HG02798 (cell line): ENCODE results near the gene TTC16.

Experiments used
- ATAC-seq: cut with Tn5 transposase; IDR thresholded peaks from one replicate; pipeline ENCODE4 v1.9.1; 2021; ENCODE audit warnings: mild to moderate bottlenecking; ENCODE audit not compliant: unreplicated experiment, poor library complexity

Gene TTC16

GRCh38 chr9:127716412-127716811, 533 bp downstream of the TTC16 start:
- ATAC-seq: no peak

- no peak for ATAC-seq
These were observed 1.9 kb downstream of the TTC16 start for GRCh38 chr9:127717766-127718165.

- ATAC-seq: no peak
These were observed 4.4 kb downstream of the TTC16 start for GRCh38 chr9:127720031-127720864.

GRCh38 chr9:127720865-127721227, 5.0 kb downstream of the TTC16 start:
- no peak for ATAC-seq

GRCh38 chr9:127721391-127721821, 5.5 kb downstream of the TTC16 start:
- ATAC-seq: no peak

GRCh38 chr9:127722055-127722745, 6.3 kb downstream of the TTC16 start:
- no peak for ATAC-seq

GRCh38 chr9:127723013-127723412, 7.1 kb downstream of the TTC16 start:
- ATAC-seq: no peak

- no peak for ATAC-seq
These were observed 7.6 kb downstream of the TTC16 start for GRCh38 chr9:127723444-127723843.

- ATAC-seq: no peak
These were observed 8.1 kb downstream of the TTC16 start for GRCh38 chr9:127724012-127724411.

GRCh38 chr9:127726871-127727270, 11.0 kb downstream of the TTC16 start:
- ATAC-seq: no peak

GRCh38 chr9:127728808-127729207, 12.9 kb downstream of the TTC16 start:
- ATAC-seq: no peak

- ATAC-seq: no peak
These were observed 13.8 kb downstream of the TTC16 start for GRCh38 chr9:127729522-127730256.

GRCh38 chr9:127730262-127730661, 14.4 kb downstream of the TTC16 start:
- no peak for ATAC-seq

GRCh38 chr9:127730799-127731410, 15.0 kb downstream of the TTC16 start:
- ATAC-seq: no peak

- ATAC-seq: no peak
These were observed 16.1 kb downstream of the TTC16 start for GRCh38 chr9:127731938-127732337.

GRCh38 chr9:127732444-127732843, 16.6 kb downstream of the TTC16 start:
- no peak for ATAC-seq

GRCh38 chr9:127733614-127734013, 17.7 kb downstream of the TTC16 start:
- no peak for ATAC-seq

GRCh38 chr9:127734247-127734746, 18.4 kb downstream of the TTC16 start:
- no peak for ATAC-seq

- ATAC-seq: peak; percentile 89
These were observed 19.1 kb downstream of the TTC16 start, which contains the start of gene TOR2A for GRCh38 chr9:127734747-127735529. Gene TOR2A, minus strand, starts transcription at chr9:127735294. Its CDS starts 24 bp downstream, at chr9:127735270.
